PC-3 (cell line): ENCODE results near the gene KRTAP5-11. TPM values are rescaled to one million over a fixed set of nuclear protein-coding genes. Genes with fewer than 3 reads are reported as not detected.
"Not testable (repeated sequence)": the region's sequence is repeated elsewhere in the genome, so short reads cannot be mapped to it uniquely, and the experiment has no call there.

Experiments
- ATAC-seq: fragments of 200-7000 bp; cut with Tn5 transposase; 2 replicates; pipeline ENCODE4 v1.9.1; 2020; ENCODE audit warnings: mild to moderate bottlenecking, moderate library complexity
- BruUV-seq: library from RNA; stranded (reverse); fragments of 400-500 nt; replicated peaks from 2 replicates; lab custom pipeline; 2021; lab: Mats Ljungman, UMichigan
- CTCF ChIA-PET: fragments of 300-600 bp; sonication (Branson Sonifier 250); formaldehyde crosslinking; loops from one replicate; lab custom pipeline; 2022; ENCODE audit warnings: antibody characterized with exemption; lab: Charles Lee
- POLR2A ChIA-PET: fragments of 300-600 bp; sonication (Branson Sonifier 250); formaldehyde crosslinking; loops from one replicate; lab custom pipeline; 2022; ENCODE audit warnings: antibody characterized with exemption; ENCODE audit not compliant: unreplicated experiment; lab: Charles Lee
- DNase-seq: peaks from one replicate; pipeline ENCODE4 v3.0.0-alpha.2; 2015
- H2AFZ ChIP-seq: fragments of 300-600 bp; sonication (generic); 2 replicates; pipeline ENCODE4 v1.6.0; 2016; ENCODE audit warnings: antibody characterized with exemption, low read length
- H3F3A ChIP-seq: fragments of 300-600 bp; sonication (generic); one replicate; pipeline ENCODE4 v1.6.0; 2017; ENCODE audit warnings: antibody characterized with exemption, low read length, control low read depth, mild to moderate bottlenecking; ENCODE audit not compliant: unreplicated experiment
- H3K27ac ChIP-seq: fragments of 300-600 bp; sonication (generic); 2 replicates; pipeline ENCODE4 v1.5.1; 2016; ENCODE audit warnings: mild to moderate bottlenecking, low read length
- H3K27me3 ChIP-seq: fragments of 300-600 bp; sonication (generic); 2 replicates; pipeline ENCODE4 v1.6.1; 2016; ENCODE audit warnings: low read length, mixed read lengths
- H3K36me3 ChIP-seq: fragments of 300-600 bp; sonication (generic); 2 replicates; pipeline ENCODE4 v1.6.1; 2016; ENCODE audit warnings: low read depth, mixed run types, low read length, mixed read lengths
- H3K4me1 ChIP-seq: fragments of 300-600 bp; sonication (generic); 2 replicates; pipeline ENCODE4 v1.5.1; 2016; ENCODE audit warnings: low read length; ENCODE audit not compliant: insufficient read depth
- H3K4me2 ChIP-seq: fragments of 300-600 bp; sonication (generic); 2 replicates; pipeline ENCODE4 v1.6.0; 2016; ENCODE audit warnings: low read length
- H3K4me3 ChIP-seq: fragments of 300-600 bp; sonication (generic); 2 replicates; pipeline ENCODE4 v1.5.1; 2016; ENCODE audit warnings: mild to moderate bottlenecking, low read length, mixed read lengths
- H3K79me2 ChIP-seq: fragments of 300-600 bp; sonication (generic); 2 replicates; pipeline ENCODE4 v1.6.1; 2017; ENCODE audit warnings: low read length, mixed read lengths
- H3K9ac ChIP-seq: fragments of 300-600 bp; sonication (generic); 2 replicates; pipeline ENCODE4 v1.6.0; 2016; ENCODE audit warnings: mild to moderate bottlenecking, low read length
- H3K9me2 ChIP-seq: fragments of 300-600 bp; sonication (generic); replicated peaks from 2 replicates; pipeline ENCODE4 v1.6.1; 2016; ENCODE audit warnings: mixed run types, low read length, mixed read lengths
- H3K9me3 ChIP-seq: fragments of 300-600 bp; sonication (generic); 2 replicates; pipeline ENCODE4 v1.6.1; 2016; ENCODE audit warnings: low read length, mixed read lengths
- H4K20me1 ChIP-seq: fragments of 300-600 bp; sonication (generic); 2 replicates; pipeline ENCODE4 v1.6.1; 2016; ENCODE audit warnings: low read length, mixed read lengths
- EZH2 ChIP-seq: fragments of 300-600 bp; sonication (generic); IDR thresholded peaks from one replicate; pipeline ENCODE4 v1.6.1; 2017; ENCODE audit warnings: antibody characterized with exemption, mild to moderate bottlenecking, low read length; ENCODE audit not compliant: unreplicated experiment
- EZH2phosphoT487 ChIP-seq: fragments of 300-600 bp; sonication (generic); IDR thresholded peaks from 2 replicates; pipeline ENCODE4 v1.6.1; 2018; ENCODE audit warnings: mild to moderate bottlenecking, antibody characterized with exemption, low read length, borderline replicate concordance
- intact Hi-C: fragments of 100-400 bp; cut with micrococcal nuclease; formaldehyde crosslinking; loops from 2 replicates; pipeline ENCODE4 v1.9.0; 2023
- total RNA-seq: library from RNA; depleted of rRNA; stranded (reverse); fragments of >200 nt; gene quantifications from 2 replicates; pipeline ENCODE4 v1.2.3, GENCODE V29; 2014
- TF ChIP-seq, protein P1 (sequence below): fragments of 300-600 bp; sonication (generic); conservative IDR thresholded peaks from 2 replicates; pipeline ENCODE4 v1.5.1; 2017; ENCODE audit warnings: antibody characterized with exemption, low read depth, mild to moderate bottlenecking, low read length

Gene KRTAP5-11
- total RNA-seq, 1 experiment from 2014 or later = not detected

DNA sequence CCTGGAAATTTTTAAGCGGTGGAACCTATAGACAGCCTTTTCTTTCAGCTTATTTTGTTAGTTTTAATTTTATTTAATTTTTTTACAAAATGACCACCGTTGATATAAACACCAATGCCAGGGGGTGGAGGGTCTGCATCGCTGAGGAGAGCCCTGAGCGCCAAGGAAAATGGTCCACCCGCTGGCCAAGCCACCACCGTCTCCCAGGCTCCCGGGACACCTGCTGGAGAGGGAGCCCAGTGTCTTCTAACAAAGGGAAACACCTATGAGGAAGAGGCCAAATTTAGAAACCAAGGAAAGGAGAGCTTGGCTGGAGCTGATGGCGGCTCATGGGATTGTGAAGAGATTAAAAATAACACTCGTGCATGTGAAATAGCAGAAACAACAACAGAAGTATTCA lies 45.1 kb downstream of the KRTAP5-11 start:
- BruUV-seq = no TSS peak
- Histone ChIP-seq H3K9me3 (no peaks in the 10 kb centered on the region), H3K9ac (no peak overlapping the region), H3K36me3 (no peaks in the 10 kb centered on the region), H3F3A (no peaks in the 10 kb centered on the region), H3K4me1 (no peaks in the 10 kb centered on the region), H3K4me3 (no peak overlapping the region), H3K4me2 (no peak overlapping the region), H3K27ac (no peak overlapping the region), H3K79me2 (no peaks in the 10 kb centered on the region), H2AFZ (no peak overlapping the region), H4K20me1 (no peaks in the 10 kb centered on the region), H3K27me3 (peaks cover 11% of the 10 kb centered on the region), H3K9me2 (no peaks in the 10 kb centered on the region)
- TF ChIP-seq EZH2phosphoT487 (no peak), EZH2 (no peak)
- TF ChIP-seq, protein P1, sequence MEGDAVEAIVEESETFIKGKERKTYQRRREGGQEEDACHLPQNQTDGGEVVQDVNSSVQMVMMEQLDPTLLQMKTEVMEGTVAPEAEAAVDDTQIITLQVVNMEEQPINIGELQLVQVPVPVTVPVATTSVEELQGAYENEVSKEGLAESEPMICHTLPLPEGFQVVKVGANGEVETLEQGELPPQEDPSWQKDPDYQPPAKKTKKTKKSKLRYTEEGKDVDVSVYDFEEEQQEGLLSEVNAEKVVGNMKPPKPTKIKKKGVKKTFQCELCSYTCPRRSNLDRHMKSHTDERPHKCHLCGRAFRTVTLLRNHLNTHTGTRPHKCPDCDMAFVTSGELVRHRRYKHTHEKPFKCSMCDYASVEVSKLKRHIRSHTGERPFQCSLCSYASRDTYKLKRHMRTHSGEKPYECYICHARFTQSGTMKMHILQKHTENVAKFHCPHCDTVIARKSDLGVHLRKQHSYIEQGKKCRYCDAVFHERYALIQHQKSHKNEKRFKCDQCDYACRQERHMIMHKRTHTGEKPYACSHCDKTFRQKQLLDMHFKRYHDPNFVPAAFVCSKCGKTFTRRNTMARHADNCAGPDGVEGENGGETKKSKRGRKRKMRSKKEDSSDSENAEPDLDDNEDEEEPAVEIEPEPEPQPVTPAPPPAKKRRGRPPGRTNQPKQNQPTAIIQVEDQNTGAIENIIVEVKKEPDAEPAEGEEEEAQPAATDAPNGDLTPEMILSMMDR = no peak
- DNase-seq (no peak), ATAC-seq (no peak)
- CTCF ChIA-PET = no interaction called here
- POLR2A ChIA-PET = no interaction called here
- intact Hi-C loops = no loop called here

GRCh38 chr11:71535825-71536224 lies 46.9 kb downstream of the KRTAP5-11 start:
- no peaks in the 10 kb centered on the region for H3K9me3 ChIP-seq
- H2AFZ ChIP-seq = no peak overlapping the region
- no TSS peak for BruUV-seq
- no peak overlapping the region for H3K27ac ChIP-seq
- no peaks in the 10 kb centered on the region for H3K36me3 ChIP-seq
- H3K27me3 ChIP-seq = peaks cover 3% of the 10 kb centered on the region
- H3K4me1 ChIP-seq = no peaks in the 10 kb centered on the region
- no peaks in the 10 kb centered on the region for H3F3A ChIP-seq
- H3K9me2 ChIP-seq = no peaks in the 10 kb centered on the region
- H3K9ac ChIP-seq = no peak overlapping the region
- ChIA-PET CTCF (no interaction called here), POLR2A (no interaction called here)
- DNase-seq (no peak), ATAC-seq (no peak)
- intact Hi-C loops = no loop called here
- H3K4me2 ChIP-seq = no peak overlapping the region
- no peak for TF ChIP-seq EZH2phosphoT487
- no peak for TF ChIP-seq EZH2
- TF ChIP-seq, protein P1 = no peak
- no peak overlapping the region for H3K4me3 ChIP-seq
- H4K20me1 ChIP-seq = no peaks in the 10 kb centered on the region
- no peaks in the 10 kb centered on the region for H3K79me2 ChIP-seq

- ATAC-seq, H4K20me1 ChIP-seq, H3F3A ChIP-seq, H3K4me1 ChIP-seq, POLR2A ChIA-PET, H3K9me3 ChIP-seq, H3K9me2 ChIP-seq, DNase-seq, H3K27ac ChIP-seq, H3K4me2 ChIP-seq, H2AFZ ChIP-seq, H3K9ac ChIP-seq, H3K36me3 ChIP-seq, H3K27me3 ChIP-seq, H3K4me3 ChIP-seq, H3K79me2 ChIP-seq, BruUV-seq, CTCF ChIA-PET, intact Hi-C loops: not testable (repeated sequence)
Measured at GRCh38 chr11:71534711-71535608, 47.7 kb downstream of the KRTAP5-11 start.
